HG02938 (cell line): Measurements from ENCODE around the gene SEMA4A.
"Not testable (repeated sequence)": the region's sequence is repeated elsewhere in the genome, so short reads cannot be mapped to it uniquely, and the experiment has no call there.

ENCODE experiments used
- ATAC-seq: cut with Tn5 transposase; IDR thresholded peaks from one replicate; pipeline ENCODE4 v1.9.1; 2021; ENCODE audit warnings: mild to moderate bottlenecking, moderate library complexity; ENCODE audit not compliant: unreplicated experiment

SEMA4A gene

DNA sequence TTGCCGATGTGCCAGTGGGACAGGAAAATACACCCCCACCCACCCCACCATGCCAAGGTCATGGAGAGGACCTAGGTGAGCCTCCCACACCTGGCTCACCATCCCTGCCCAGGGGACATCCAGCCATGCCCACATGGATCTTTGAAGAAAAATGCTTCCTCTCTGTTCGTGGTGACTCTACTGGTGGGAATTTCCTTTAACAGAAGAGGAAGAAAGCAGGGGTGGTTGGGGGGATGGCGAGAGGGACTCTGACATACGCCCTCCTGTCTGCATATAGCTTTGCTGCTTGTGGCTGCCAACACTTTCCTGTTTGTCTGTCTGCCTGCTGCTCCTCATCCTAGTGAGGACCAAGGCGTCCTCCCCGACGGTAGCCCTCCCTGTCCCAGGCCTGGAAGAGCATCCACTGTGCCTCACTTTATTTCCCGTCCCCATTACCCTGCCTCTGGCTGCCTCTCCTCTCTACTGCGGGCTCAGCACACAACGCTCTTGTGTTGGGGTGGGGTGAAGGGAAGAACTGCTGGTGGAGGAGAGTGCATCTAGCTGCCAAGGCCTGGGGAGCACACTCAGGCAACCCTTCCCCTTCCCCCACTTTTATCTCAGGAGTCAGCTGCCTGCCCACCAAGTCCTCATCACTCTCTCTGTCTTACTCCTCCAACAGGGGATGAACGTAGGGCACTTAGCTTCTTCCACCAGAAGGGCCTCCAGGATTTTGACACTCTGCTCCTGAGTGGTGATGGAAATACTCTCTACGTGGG is 2.5 kb downstream of the SEMA4A start:
- no peak for ATAC-seq

DNA sequence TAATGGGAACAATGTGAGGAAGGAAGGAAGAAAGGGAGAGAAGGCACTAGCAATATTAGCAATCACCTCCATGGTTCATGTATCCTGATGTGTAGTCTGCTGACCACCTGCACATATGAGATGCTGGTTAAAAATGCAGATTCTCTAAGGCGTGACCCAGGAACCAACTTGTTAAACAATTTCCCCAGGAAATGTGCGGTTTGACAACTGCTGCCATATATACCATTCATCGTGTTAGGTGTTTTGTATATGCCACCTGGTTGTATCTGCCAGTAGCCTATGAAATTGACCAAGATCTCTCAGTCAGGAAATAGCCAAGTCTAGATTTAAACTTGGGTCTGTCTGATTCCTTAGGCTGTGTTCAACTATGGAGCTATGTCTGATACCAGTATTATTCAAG is 4.1 kb downstream of the SEMA4A start:
- ATAC-seq = no peak

DNA sequence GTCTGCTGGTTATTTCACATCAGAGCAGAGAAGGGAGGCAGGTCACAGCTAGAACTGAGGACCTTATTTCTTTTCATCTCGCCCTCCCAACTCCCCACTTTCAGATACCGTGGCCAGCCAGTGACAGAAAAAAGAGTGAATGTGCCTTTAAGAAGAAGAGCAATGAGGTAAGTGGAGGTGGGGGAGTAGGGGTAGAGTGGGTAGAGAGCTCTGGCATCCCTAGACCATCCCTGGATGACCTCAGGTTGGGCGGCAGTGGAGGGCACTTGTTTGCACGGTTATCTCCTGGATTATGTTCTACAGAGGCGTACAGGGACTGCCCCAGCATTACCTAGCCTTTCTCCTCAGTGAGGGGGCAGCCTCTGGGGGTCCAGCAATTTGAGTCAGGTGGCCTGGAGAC is 4.6 kb downstream of the SEMA4A start:
- ATAC-seq = no peak

DNA sequence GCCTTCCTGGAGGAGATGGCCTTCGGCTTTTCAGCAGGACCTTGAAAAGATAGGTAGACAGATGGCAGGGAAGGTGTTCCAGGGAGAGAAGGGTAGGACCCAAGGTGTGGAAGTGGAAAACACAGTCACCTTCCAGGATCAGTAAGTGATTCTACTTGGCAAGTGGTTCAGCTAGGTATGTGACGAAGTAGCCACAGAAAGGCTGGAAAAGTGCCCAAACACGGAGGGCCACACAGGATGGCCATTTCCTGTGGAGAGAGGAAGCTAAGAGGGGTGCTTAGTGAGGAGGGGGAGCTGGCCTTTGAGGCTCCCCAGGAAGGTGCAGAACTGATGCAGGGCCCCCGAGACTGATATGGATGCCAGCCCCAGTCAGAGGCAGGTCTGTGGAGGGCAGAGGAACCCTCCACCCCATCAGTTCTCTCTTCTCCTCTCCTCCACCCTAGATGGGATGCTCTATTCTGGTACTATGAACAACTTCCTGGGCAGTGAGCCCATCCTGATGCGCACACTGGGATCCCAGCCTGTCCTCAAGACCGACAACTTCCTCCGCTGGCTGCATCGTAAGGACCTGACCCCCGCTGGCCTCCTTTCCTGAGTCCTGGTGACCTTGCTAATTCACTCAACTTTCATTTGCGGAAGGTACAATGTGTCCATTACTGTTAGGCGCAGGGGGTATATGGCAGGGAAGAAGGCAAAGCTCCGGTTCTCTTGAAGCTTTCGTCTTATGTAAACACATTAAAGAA is 6.8 kb downstream of the SEMA4A start:
- no peak for ATAC-seq

DNA sequence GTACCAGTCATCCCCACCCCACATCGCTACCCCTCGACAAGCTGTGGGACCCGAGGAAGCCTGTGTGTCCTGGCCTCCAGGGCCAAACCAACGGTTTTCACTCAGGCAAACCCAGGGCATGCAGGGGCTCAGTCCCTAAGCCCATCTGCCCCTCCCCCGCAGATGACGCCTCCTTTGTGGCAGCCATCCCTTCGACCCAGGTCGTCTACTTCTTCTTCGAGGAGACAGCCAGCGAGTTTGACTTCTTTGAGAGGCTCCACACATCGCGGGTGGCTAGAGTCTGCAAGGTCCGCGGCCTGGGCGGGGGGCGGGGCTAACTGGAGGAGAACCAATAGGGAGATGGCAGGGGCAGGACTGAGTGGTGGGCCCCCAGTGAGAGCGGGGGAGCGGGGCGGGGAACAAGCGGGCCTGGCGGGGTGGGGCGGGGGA is 7.4 kb downstream of the SEMA4A start:
- ATAC-seq = no peak

DNA sequence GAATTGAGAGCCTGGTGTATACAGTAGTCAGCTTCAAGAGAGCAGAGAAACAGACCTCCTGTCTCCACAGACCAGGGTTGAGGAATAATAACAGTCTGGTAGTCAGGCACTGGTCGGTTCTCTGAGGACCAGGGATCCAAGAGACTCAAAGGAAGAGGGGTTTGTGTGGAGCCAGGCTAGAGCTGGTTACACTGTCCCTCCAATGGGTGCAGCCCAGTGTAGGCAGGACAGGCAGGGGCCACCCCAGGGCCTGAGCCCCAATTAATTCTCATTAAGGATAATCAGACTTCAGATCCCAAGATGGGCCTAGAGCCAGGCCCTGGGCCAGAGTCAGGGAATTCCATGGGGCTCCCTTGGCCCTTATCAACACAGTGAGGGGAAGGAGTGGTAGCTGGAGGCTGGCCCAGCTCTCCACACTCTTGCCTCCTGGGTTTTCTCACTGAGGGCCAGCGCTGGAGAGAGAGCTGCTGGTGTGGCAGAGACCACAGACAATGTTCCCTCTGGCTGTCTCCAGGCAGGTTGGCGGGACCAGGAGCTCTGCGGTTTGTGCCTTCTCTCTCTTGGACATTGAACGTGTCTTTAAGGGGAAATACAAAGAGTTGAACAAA is 9.1 kb downstream of the SEMA4A start:
- ATAC-seq = no peak

DNA sequence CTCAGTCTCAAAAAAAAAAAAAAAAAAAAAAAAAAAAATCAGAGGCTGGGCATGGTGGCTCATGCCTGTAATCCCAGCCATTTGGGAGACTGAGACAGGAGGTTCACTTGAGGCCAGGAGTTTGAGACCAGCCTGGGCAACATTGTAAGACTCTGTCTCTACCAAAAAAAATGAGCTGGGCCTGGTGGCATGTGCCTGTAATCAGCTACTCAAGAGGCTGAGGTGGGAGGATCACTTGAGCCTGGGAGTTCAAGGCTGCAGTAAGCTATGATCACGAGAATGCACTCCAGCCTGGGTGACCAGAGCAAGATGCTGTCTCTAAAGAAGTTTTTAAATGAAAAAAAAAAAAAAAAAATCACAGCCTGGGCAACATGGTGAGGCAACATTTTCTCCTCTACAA is 10.3 kb downstream of the SEMA4A start:
- no peak for ATAC-seq

DNA sequence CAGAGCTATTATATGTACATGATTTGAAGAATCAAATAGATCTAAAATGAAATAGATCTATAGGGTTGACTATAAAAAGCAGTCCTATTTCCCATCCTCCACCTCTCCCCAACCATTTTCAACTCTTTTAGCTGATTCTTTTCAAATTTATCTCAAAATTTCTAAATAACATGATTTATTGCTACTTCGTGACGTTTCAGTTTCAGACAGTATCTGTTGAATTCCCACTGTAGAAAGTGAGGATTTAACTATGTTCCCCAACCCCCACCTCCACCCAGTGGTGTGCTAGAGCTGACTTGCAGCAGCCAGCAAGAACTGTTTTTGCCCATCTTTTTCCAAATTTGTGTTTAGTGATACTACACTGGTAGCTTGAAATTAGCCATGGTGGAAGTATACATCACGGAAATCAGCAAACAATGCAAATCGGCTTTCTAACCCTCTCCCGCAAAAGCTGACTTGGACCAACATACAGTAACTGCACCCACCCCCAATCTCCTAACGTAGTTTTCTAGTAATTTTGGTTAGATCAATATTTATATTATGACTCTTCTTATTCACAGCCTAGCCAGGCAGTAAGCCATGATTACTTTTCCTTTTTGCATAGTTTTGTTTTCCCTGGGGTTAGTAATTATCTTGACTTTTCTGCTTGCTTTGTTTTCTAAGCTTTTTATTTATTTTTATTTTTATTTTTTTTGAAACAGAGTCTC is 10.9 kb downstream of the SEMA4A start:
- ATAC-seq = no peak

DNA sequence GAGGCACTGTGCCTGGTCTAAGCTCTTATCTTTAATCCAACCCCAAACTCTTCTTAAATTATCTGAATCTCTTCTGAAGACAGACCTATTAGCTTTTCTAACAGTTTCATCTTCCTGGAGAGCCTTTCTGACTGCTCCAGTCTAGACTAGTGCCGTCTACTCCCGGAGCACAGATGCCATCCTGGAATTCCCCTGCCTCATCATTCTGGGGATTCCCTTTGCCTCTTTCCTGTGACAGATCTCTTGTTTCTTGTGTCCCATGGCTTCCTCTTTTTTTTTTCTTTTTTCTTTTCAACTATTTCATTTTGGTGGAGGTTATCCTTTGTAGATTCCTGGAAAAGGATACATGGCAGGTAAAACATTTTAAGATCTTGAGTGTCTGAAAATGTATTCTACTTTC is 11.7 kb downstream of the SEMA4A start:
- no peak for ATAC-seq

DNA sequence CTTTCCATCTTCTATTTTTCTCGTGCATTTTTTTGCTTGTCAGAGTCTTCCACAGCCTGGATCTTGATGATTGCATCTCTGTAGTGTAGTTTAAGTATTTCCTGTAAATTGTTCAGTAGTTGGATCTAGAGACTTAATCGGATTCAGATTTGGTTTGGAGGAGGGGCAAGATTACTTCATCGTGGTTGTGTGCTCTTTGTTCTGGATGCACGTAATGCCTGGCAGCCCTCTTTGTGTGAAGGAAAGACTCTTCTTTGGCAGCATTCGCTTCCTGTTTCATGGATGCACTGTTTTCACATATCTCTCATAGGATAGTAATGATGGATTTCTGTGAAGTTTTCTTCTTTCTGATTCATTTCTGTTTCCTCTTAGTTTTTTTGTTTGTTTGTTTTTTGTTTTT is 14.2 kb downstream of the SEMA4A start:
- no peak for ATAC-seq

DNA sequence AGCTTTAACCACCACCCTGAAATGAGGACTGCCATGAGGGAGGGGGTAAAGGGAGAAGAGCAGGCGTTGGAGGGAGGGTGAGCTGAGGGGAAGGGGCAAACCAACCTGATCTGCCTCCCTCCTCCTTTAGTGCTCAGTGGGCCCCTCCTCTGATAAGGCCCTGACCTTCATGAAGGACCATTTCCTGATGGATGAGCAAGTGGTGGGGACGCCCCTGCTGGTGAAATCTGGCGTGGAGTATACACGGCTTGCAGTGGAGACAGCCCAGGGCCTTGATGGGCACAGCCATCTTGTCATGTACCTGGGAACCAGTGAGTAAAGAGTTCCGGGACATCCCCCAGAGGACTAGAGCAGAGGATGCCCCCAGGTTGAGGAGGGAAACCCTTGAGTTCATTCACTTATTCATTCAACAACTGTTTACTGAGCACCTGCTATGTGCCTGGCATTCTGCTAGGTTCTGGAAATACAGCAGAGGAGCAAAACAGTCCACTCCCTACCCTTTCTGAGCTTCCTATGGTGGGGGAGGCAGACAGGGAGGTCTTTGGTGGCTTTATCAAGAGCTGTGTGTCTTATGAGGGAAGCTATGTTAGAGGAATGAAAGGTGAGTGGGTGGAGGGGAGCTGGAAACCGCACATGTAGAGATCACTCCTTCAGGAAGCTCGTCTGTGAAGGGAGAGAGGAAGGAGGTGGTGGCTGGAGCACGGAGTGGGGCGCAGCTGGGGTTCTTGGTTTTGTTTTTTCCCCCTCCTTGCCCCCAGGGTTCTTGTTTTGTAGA is 19.5 kb downstream of the SEMA4A start:
- ATAC-seq = no peak

DNA sequence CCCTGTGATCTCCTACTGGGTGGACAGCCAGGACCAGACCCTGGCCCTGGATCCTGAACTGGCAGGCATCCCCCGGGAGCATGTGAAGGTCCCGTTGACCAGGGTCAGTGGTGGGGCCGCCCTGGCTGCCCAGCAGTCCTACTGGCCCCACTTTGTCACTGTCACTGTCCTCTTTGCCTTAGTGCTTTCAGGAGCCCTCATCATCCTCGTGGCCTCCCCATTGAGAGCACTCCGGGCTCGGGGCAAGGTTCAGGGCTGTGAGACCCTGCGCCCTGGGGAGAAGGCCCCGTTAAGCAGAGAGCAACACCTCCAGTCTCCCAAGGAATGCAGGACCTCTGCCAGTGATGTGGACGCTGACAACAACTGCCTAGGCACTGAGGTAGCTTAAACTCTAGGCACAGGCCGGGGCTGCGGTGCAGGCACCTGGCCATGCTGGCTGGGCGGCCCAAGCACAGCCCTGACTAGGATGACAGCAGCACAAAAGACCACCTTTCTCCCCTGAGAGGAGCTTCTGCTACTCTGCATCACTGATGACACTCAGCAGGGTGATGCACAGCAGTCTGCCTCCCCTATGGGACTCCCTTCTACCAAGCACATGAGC is 23.3 kb downstream of the SEMA4A start:
- ATAC-seq = no peak

DNA sequence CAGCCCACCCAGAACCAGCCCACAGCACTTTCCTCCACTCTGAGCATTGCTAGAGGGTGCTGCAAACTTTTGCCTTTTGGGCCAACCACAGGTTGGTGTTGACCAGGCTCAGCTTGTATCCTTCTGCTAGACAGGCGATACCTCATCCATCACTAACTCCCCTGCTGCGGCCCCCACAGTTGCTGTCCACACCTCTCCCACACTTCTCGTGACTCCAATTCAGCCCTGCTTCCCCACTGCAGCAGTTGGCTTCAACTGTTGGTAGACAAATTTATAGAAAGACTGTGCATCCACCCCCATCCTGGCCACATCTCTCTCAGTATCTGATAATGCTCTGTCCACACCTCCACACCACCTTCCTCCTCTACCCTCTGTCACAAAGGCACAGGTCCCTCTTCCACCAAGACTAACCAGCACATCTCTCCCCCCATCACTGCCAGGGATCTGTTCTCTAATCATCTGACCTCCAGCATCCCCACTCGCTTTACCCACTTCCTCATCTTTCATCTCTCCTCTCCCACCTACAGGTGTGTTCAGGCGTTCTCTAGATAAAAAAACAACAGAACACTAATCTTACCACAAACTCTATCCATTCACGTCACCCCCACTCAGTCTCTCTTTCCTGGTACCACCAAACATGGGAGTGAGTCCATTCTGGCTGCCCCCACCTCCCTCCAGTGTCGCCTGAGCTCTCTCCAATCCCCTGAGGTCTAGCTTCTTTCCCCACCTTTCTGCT is 24.7 kb downstream of the SEMA4A start:
- ATAC-seq = no peak

DNA sequence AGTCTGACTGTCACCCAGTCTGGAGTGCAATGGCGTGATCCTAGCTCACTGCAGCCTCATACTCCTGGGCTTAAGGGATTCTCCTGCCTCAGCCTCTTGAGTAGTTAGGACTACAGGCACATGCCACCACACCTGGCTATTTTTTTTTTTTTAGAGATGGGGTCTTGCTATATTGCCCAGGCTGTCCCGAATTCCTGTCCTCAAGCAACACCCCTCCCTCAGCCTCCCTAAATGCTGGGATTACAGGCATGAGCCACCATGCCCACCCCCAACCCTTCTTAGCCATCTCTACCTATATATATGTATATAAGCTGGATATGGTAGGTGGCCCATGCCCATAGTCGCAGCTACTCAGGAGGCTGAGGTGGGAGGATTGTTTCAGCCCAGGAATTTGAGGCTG is 27.1 kb downstream of the SEMA4A start:
- no peak for ATAC-seq

DNA sequence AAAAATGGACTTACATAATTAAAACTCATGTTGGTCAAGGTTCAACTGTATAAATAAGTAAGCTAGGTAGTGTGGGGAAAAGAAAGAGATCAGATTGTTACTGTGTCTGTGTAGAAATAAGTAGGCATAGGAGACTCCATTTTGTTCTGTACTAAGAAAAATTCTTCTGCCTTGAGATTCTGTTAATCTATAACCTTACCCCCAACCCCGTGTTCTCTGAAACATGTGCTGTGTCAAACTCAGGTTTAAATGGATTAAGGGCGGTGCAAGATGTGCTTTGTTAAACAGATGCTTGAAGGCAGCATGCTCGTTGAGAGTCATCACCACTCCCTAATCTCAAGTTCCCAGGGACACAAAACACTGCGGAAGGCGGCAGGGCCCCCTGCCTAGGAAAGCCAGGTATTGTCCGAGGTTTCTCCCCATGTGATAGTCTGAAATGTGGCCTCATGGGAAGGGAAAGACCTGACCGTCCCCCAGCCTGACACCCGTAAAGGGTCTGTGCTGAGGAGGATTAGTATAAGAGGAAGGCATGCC is 28.1 kb downstream of the SEMA4A start:
- ATAC-seq = not testable (repeated sequence)

DNA sequence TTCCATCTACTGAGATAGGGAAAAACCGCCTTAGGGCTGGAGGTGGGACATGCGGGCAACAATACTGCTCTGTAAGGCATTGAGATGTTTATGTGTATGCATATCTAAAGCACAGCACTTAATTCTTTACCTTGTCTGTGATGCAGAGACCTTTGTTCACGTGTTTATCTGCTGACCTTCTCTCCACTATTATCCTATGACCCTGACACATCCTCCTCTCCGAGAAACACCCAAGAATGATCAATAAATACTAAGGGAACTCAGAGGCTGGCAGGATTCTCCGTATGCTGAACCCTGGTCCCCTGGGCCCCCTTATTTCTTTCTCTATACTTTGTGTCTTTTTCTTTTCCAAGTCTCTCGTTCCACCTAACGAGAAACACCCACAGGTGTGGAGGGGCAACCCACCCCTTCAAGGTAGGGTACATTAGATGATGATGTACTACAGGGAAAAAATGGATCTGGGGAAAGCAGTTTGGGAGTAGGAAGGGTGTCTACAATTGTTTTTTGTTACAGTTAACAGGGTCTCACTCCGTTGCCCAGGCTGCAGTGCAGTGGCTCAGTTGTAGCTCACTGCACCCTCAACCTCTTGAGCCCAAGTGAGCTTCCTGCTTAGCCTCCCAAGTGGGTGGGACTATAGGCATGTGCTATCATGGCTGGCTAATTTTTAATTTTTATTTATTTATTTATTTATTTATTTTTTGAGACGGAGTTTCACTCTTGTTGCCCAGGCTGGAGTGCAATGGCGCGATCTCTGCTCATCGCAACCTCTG is 28.8 kb downstream of the SEMA4A start:
- not testable (repeated sequence) for ATAC-seq

DNA sequence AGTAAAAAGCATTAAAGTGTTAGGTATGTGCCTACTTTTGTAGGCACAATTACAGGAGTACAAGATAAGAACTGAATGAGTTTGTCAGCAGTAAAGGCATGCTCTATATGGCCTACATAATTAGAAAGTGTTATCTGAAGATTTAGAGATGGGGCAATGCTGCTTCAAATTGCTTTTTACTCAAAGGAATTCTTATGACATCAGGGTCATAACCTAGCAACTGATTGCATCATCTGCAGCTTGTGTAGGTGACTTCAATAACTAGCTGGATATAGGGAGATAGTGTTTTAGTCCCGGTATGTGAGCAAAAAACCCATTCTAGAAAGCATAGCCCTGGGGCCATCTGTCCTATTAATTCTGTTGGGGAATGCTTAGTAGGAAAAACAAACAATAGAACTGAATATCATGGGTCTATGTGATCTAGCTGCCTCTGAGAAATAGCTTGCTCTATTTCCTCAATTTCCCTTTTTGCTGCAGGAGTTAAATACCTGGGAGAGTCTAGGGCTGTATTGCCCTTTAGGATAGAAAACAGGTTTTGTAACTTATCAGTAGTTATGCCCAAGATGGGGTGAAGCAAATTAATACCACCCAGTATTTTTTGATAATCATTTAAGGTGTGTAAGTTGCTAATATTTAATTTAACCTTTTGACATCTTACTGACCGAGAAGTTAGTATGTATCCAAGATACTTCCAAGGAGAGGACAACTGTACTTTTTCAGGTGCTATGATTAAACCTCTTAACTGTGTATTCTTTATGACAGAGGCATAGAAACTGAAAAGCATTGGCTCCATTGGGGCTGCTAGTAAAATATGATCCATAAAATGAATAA is 33.2 kb downstream of the SEMA4A start:
- not testable (repeated sequence) for ATAC-seq

DNA sequence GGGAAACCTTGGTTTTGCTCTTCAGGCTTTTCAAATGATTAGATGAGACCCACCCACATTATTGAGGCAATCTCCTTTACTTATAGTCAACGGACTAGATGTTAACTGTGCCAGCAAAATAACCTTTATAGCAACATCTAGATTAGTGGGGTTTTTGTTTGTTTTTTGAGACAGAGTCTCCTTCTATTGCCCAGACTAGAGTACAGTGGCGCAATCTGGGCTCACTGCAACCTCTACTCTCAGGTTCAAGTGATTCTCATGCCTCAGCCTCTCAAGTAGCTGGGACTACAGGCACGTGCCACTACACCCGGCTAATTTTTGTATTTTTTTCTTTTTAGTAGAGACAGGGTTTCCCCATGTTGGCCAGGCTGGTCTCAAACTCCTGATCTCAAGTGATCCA is 36.9 kb downstream of the SEMA4A start:
- ATAC-seq = not testable (repeated sequence)
